HG02763 (cell line): Measurements from ENCODE around the gene SAC3D1.
A peak's percentile ranks its signal among the peaks of the same experiment; 100 is the strongest.
"Not testable (repeated sequence)": the region's sequence is repeated elsewhere in the genome, so short reads cannot be mapped to it uniquely, and the experiment has no call there.

Source experiments
- ATAC-seq: cut with Tn5 transposase; IDR thresholded peaks from one replicate; pipeline ENCODE4 v1.9.1; 2021; ENCODE audit warnings: mild to moderate bottlenecking, moderate library complexity; ENCODE audit not compliant: unreplicated experiment

Gene SAC3D1

DNA sequence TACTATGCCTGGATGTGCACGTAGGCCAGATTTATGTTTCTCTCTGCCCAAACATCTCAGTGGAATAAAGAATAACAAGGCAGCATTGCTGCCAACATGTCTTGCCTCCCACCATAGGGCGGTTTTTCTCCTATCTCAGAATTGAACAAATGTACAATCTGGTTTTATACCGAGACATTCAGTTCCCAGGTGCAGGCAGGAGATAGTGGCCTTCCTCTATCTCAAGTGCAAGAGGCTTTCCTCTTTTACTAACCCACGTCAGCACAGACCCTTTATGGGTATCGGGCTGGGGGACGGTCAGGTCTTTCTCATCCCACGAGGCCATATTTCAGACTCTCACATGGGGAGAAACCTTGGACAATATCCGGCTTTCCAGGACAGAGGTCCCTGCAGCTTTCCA lies 17.5 kb upstream of the SAC3D1 start:
- ATAC-seq = not testable (repeated sequence)

GRCh38 chr11:65026810-65027209 lies 14.2 kb upstream of the SAC3D1 start:
- no peak for ATAC-seq

GRCh38 chr11:65027213-65028067 lies 13.6 kb upstream of the SAC3D1 start, which contains the start of gene SNX15:
TSS of gene SNX15 (plus strand) at chr11:65027439. CDS start at chr11:65027538, 99 bp downstream.
- peak; percentile 83 for ATAC-seq

GRCh38 chr11:65032216-65032615 lies 8.8 kb upstream of the SAC3D1 start:
- ATAC-seq = no peak

- ATAC-seq = no peak
These were observed 6.6 kb upstream of the SAC3D1 start for GRCh38 chr11:65034423-65034822.

DNA sequence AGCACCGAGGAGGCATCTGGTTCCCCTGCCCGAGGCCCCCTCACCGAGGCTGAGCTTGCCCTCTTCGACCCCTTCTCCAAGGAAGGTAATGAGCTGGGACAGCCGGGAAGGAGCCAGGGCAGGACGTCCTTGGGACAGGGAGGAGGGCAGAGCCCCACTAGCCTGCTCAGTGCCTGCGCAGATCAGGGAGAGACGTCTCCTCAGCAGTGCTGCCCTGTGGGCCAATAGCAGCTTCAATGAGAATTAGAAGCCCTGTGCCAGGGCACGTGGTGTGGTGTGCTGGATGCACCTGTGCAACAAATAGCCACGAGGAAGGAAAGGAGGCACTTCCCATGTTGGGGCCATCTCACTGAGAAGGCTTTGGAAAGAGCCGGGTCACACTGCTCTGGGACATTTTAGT lies 5.4 kb upstream of the SAC3D1 start:
- ATAC-seq = no peak

DNA sequence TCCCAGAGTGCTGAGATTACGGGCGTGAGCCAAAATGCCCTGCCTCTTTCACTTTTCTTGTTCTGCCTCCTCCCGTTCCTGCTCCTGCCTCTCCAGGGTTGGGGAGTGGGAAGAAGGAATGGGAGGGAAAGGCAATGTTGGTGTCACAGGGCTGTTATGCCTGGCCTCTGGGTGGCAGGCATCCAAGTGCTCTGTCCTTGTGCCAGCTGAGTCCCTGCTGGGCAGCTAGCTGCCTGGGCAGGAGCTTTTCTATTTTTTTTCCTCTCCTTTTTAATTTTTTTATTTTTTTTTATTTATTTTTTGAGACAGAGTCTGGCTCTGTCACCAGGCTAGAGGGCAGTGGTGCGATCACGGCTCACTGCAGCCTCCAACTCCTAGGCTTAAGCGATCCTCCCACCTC lies 4.1 kb upstream of the SAC3D1 start:
- no peak for ATAC-seq

DNA sequence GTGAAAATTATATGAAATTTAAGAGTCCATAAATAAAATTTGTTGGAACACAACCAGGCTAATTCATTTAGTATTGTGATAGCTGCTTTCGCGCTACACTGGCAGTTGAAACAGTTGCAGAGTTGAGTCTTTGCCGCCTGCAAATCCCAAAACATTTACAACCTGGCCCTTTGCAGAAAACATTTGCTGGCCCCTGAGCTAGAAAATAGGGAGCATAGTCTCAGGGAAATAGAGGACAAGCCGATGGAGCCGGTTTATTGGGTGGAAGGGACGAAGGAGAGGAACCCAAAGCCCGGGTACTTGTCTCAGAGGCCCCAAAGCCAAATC lies 527 bp upstream of the SAC3D1 start:
- no peak for ATAC-seq

DNA sequence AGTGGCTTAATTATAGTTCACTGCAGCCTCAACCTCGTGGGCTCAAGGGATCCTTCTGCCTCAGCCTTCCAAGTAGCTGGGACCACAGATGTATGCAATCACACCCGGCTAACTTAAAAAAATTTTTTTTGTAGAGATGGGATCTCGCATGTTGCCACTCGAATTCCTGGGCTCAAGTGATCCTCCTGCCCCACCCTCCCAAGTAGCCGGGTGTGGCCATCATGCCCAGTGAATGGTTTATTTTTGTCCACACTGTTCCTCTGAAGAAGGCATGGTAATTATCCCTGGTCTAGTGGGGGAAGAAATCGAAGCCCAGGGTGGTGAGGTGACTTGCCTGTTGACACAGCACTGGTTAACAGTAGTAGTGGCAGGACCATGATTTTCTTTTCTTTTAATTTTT lies 1.9 kb downstream of the SAC3D1 start:
- ATAC-seq = no peak

DNA sequence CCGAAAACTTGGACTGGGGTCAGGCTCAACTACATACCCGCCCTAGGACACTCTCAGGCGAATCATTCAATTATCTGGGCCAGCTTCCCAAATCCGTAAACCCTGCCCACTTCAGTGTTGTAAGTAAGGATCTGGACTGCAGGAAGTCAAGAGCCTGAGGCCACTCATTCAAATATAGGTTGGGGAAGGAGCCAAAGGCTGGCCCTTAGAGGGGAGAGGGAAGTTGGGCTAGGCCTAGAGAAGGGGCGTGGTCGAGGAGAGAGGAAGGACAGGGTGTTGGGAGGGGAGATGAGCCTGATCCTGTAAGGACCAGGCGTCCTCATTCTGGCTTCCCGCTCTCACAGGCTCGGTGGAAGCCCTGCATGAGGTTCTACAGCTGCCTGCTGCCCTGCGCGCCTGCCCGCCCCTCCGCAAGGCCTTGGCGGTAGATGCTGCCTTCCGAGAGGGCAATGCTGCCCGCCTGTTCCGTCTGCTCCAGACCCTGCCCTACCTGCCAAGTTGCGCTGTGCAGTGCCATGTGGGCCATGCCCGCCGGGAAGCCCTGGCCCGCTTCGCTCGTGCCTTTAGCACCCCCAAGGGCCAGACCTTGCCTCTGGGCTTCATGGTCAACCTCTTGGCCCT lies 3.0 kb downstream of the SAC3D1 start:
- no peak for ATAC-seq

GRCh38 chr11:65045061-65045460 lies 4.1 kb downstream of the SAC3D1 start:
- no peak for ATAC-seq

GRCh38 chr11:65045728-65046127 lies 4.7 kb downstream of the SAC3D1 start:
- ATAC-seq = no peak

DNA sequence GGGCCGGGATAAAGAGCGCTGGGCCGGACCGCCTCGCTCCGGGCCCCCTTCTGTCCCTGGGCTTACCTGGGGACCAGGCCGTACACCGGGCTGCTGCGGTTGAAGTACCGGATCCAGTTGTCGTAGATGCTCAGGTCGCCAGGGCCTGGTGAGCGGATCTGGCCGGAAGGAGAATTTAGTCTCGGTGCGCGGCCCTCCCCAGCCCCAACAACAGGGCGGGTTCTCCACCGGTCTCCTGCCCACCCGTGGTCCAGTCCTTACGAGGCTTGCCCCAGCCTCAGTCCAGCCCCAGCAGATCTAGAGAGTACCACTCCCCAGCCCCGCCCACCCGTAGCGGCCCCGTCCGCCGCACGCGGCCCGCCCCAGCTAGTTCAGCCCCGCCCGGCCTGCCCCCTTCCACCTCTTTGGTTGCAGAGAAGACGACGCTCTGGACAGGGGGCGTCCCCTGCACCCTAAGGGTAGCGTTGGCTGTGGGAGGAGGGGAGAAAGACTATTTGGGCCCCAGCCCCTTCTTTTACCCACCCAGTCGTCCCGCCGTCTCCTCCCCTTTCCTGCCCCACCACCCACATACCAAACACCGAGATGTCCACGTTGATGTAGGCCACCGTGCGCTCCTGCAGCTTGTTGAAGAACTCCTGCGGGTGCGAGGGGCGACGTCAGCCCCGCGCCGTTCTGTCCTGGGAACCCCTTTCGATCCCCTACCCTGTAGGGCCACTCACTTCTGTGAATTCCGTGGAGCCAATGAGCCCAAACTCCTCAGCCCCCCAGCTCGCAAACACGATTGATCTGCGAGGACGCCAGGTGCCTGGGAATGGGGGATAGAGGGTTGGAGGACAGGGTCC lies 6.8 kb downstream of the SAC3D1 start:
- ATAC-seq = no peak

- no peak for ATAC-seq
These were observed 10.4 kb downstream of the SAC3D1 start for GRCh38 chr11:65051398-65051858.

GRCh38 chr11:65053827-65054508 lies 13.0 kb downstream of the SAC3D1 start:
- ATAC-seq = no peak

GRCh38 chr11:65055538-65055937 lies 14.5 kb downstream of the SAC3D1 start:
- no peak for ATAC-seq

- no peak for ATAC-seq
These were observed 16.0 kb downstream of the SAC3D1 start for GRCh38 chr11:65056999-65057398.

DNA sequence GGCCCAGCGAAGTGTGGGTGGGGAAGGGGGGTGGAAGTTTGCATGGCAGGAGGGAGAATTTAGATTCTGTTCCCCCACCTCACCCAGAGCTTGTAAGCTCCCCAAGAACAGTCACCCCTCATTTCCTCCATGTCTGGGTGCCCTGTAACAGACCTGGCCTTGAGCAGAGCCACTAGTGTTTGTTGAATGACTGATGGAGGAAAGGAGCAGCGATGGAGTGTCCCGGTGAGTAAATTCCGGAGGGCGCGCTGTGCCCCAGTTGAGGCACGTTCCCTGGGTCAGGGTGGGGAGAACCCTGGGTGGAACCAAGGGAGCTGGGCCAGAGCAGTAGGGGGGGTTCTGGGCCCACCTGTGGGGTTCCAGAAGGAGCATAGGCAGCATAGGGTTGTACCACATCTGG lies 16.5 kb downstream of the SAC3D1 start:
- no peak for ATAC-seq

DNA sequence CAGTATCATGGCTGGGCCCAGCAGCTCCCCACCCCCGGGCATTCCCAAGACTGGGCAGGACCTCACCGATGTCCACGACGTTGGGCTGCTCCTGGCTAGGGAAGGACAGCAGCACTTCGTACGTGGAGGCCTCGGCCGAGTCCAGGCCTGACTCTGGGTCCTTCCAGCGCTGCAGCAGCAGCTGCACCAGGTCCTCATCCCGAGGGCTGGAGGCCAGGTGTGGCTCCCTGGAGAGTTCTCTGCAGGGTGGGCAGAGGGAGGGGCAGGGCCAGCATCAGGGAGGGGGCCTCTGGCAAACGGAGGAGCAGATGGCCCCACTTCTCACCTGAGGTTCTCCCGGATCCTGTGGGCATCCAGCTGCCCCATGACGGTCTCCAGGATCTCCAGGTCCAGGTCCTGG lies 17.0 kb downstream of the SAC3D1 start:
- no peak for ATAC-seq

- ATAC-seq = no peak
These were observed 17.5 kb downstream of the SAC3D1 start, which contains the start of gene NAALADL1 for GRCh38 chr11:65058419-65059054. TSS of gene NAALADL1 (minus strand) at chr11:65058553. CDS start at chr11:65058521, 32 bp downstream.
